ENCODE measurements around the gene PRSS12.

DNA sequence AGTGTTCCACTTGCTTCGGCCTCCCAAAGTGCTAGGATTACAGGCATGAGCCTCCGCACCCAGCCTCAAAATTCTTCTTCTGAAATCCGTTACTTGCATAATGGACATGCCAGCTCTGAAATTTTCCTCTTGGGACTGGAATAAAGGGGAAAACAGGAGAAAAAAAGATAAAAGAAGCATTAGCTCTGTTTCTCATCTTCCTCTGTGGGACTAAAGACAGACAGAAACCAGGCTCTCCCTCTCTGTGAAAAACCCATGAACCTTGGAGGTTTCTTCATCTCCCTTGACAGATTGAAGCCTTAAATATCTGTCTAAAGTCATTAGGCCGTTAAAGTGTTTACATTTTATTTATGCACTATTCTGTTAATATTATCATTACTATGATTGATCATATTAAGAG is 19.4 kb upstream of the PRSS12 start:
- TF ChIP-seq CTCF (IDR thresholded peaks at IDR 0.05; ENCODE audit: low read depth, low read length) (no peak), EZH2phosphoT487 (IDR thresholded peaks at IDR 0.05; ENCODE audit: low read depth) (no peak)
